H9 (cell line): ENCODE results near the gene TGIF1. TPM values are rescaled to one million over a fixed set of nuclear protein-coding genes. Genes with fewer than 3 reads are reported as not detected.

Experiments used
- DNase-seq: peaks from one replicate; pipeline ENCODE4 v3.0.0-alpha.2; 2017
- H2AFZ ChIP-seq: one replicate; pipeline ENCODE4 v1.6.1; 2013; ENCODE audit warnings: mild to moderate bottlenecking, low read length, control low read depth, moderate library complexity
- H2AK5ac ChIP-seq: 2 replicates; pipeline ENCODE4 v1.6.1; 2013; ENCODE audit warnings: low read length, control low read depth, mixed read lengths; ENCODE audit not compliant: insufficient read length
- H2BK120ac ChIP-seq: one replicate; pipeline ENCODE4 v1.6.1; 2013; ENCODE audit warnings: low read depth, mild to moderate bottlenecking, low read length, control low read depth, inconsistent platforms; ENCODE audit not compliant: poor library complexity, severe bottlenecking
- H2BK12ac ChIP-seq: 2 replicates; pipeline ENCODE4 v1.6.1; 2013; ENCODE audit warnings: low read length, control low read depth, mixed read lengths, low read depth; ENCODE audit not compliant: insufficient read length
- H2BK15ac ChIP-seq: 2 replicates; pipeline ENCODE4 v1.6.1; 2013; ENCODE audit warnings: low read depth, low read length, control low read depth
- H2BK20ac ChIP-seq: one replicate; pipeline ENCODE4 v1.6.1; 2013; ENCODE audit warnings: low read depth, mild to moderate bottlenecking, low read length, control low read depth, inconsistent platforms; ENCODE audit not compliant: poor library complexity, severe bottlenecking
- H2BK5ac ChIP-seq: 2 replicates; pipeline ENCODE4 v1.6.1; 2013; ENCODE audit warnings: low read length, control low read depth, mixed read lengths; ENCODE audit not compliant: insufficient read length
- H3K14ac ChIP-seq: 2 replicates; pipeline ENCODE4 v1.6.1; 2013; ENCODE audit warnings: low read length, control low read depth; ENCODE audit not compliant: insufficient read depth
- H3K18ac ChIP-seq: 2 replicates; pipeline ENCODE4 v1.6.1; 2013; ENCODE audit warnings: low read depth, mild to moderate bottlenecking, mixed read lengths, low read length, control low read depth; ENCODE audit not compliant: insufficient read length
- H3K23ac ChIP-seq: 2 replicates; pipeline ENCODE4 v1.6.1; 2013; ENCODE audit warnings: low read length, control low read depth, mixed read lengths, low read depth; ENCODE audit not compliant: insufficient read length
- H3K23me2 ChIP-seq: 2 replicates; pipeline ENCODE4 v1.6.1; 2013; ENCODE audit warnings: low read depth, mild to moderate bottlenecking, mixed read lengths, low read length, control low read depth; ENCODE audit not compliant: insufficient read length, poor library complexity, severe bottlenecking
- H3K27ac ChIP-seq: 2 replicates; pipeline ENCODE4 v1.5.1; 2013; ENCODE audit warnings: low read length, control low read depth, mixed read lengths, low read depth; ENCODE audit not compliant: insufficient read length
- H3K27me3 ChIP-seq: 2 replicates; pipeline ENCODE4 v1.6.1; 2013; ENCODE audit warnings: low read length, control low read depth, inconsistent platforms; ENCODE audit not compliant: insufficient read depth
- H3K4ac ChIP-seq: 2 replicates; pipeline ENCODE4 v1.6.1; 2013; ENCODE audit warnings: low read depth, mild to moderate bottlenecking, control low read depth, inconsistent platforms, low read length, moderate library complexity
- H3K4me1 ChIP-seq: 2 replicates; pipeline ENCODE4 v1.6.1; 2013; ENCODE audit warnings: low read length, control low read depth, inconsistent platforms; ENCODE audit not compliant: insufficient read depth
- H3K4me2 ChIP-seq: 2 replicates; pipeline ENCODE4 v1.6.1; 2013; ENCODE audit warnings: low read length, control low read depth, mixed read lengths; ENCODE audit not compliant: insufficient read length, insufficient read depth
- H3K56ac ChIP-seq: 2 replicates; pipeline ENCODE4 v1.6.1; 2013; ENCODE audit warnings: low read depth, mild to moderate bottlenecking, mixed read lengths, low read length, control low read depth; ENCODE audit not compliant: insufficient read length
- H3K79me1 ChIP-seq: 2 replicates; pipeline ENCODE4 v1.6.1; 2013; ENCODE audit warnings: low read depth, mild to moderate bottlenecking, moderate library complexity, low read length, control low read depth, inconsistent platforms; ENCODE audit not compliant: insufficient read depth, poor library complexity, severe bottlenecking
- H3K79me2 ChIP-seq: 2 replicates; pipeline ENCODE4 v1.6.1; 2013; ENCODE audit warnings: low read length, control low read depth, inconsistent platforms; ENCODE audit not compliant: insufficient read depth
- H3K9ac ChIP-seq: 2 replicates; pipeline ENCODE4 v1.6.1; 2013; ENCODE audit warnings: low read length, control low read depth, mixed read lengths; ENCODE audit not compliant: insufficient read length; ENCODE audit errors: extremely low read depth
- H3K9me3 ChIP-seq: one replicate; pipeline ENCODE4 v1.6.1; 2013; ENCODE audit warnings: low read depth, low read length, inconsistent platforms; ENCODE audit not compliant: control insufficient read depth
- H3T11ph ChIP-seq: one replicate; pipeline ENCODE4 v1.6.1; 2013; ENCODE audit warnings: mild to moderate bottlenecking, low read length, control low read depth, inconsistent platforms
- H4K20me1 ChIP-seq: one replicate; pipeline ENCODE4 v1.6.1; 2013; ENCODE audit not compliant: control insufficient read depth, insufficient read length, insufficient read depth
- H4K5ac ChIP-seq: 2 replicates; pipeline ENCODE4 v1.6.1; 2013; ENCODE audit warnings: low read depth, mild to moderate bottlenecking, mixed read lengths, low read length, control low read depth; ENCODE audit not compliant: insufficient read length
- H4K8ac ChIP-seq: replicated peaks from 2 replicates; pipeline ENCODE4 v1.6.1; 2013; ENCODE audit warnings: low read length, control low read depth, mixed read lengths, low read depth; ENCODE audit not compliant: insufficient read length
- H4K91ac ChIP-seq: 2 replicates; pipeline ENCODE4 v1.6.1; 2013; ENCODE audit warnings: low read depth, mild to moderate bottlenecking, moderate library complexity, mixed read lengths, low read length, control low read depth; ENCODE audit not compliant: insufficient read length
- H3K27ac Mint-ChIP-seq, 3 experiments: 2 replicates in 2 of 3; 3 replicates in 1 of 3; pipeline ENCODE4 v1.8.0; 2020 to 2021; ENCODE audit warnings: mixed read lengths in 3 of 3, mild to moderate bottlenecking in 1 of 3, moderate library complexity in 1 of 3
- H3K27me3 Mint-ChIP-seq: 2 replicates; pipeline ENCODE4 v1.8.0; 2021; ENCODE audit warnings: low read depth, mild to moderate bottlenecking, moderate library complexity, mixed read lengths
- H3K36me3 Mint-ChIP-seq, 3 experiments: 2 replicates in 2 of 3; 3 replicates in 1 of 3; pipeline ENCODE4 v1.8.0; 2020 to 2021; ENCODE audit warnings: low read depth in 3 of 3, mixed read lengths in 3 of 3; ENCODE audit not compliant: insufficient read depth in 1 of 3
- H3K4me1 Mint-ChIP-seq, 2 experiments: 2 replicates each; pipeline ENCODE4 v1.8.0; 2020; ENCODE audit warnings: mixed read lengths in 2 of 2
- H3K4me3 Mint-ChIP-seq, 2 experiments: 2 replicates in 1 of 2; 3 replicates in 1 of 2; pipeline ENCODE4 v1.8.0; 2020 to 2021; ENCODE audit warnings: mild to moderate bottlenecking in 2 of 2, mixed read lengths in 2 of 2, moderate library complexity in 1 of 2
- H3K9me3 Mint-ChIP-seq, 2 experiments: 2 replicates in 1 of 2; 3 replicates in 1 of 2; pipeline ENCODE4 v1.8.0; 2020; ENCODE audit warnings: mild to moderate bottlenecking in 2 of 2, mixed read lengths in 2 of 2, moderate library complexity in 1 of 2
- CTCF ChIP-seq: fragments of 200-600 bp; sonication (generic); conservative IDR thresholded peaks from 3 replicates; pipeline ENCODE4 v1.8.0; 2021; ENCODE audit warnings: antibody characterized with exemption, mild to moderate bottlenecking
- WGBS: extraction: QIAGEN DNeasy Blood & Tissue Kit; methylation state at CpG from one replicate; pipeline ENCODE4 v1.1.7; 2013; ENCODE audit warnings: missing lambda C conversion rate, low lambda C conversion rate, mixed read lengths; ENCODE audit not compliant: insufficient read length; ENCODE audit errors: extremely low coverage; 5-methylcytosine and 5-hydroxymethylcytosine counted together
- total RNA-seq: library from RNA; stranded (reverse); gene quantifications from 2 replicates; pipeline ENCODE4 v1.2.1, GENCODE V29; 2021

Gene TGIF1
- total RNA-seq, 1 experiment from 2014 or later: 261 TPM

GRCh38 chr18:3468833-3469232 is 18.9 kb downstream of the TGIF1 start:
- no peaks in the 10 kb centered on the region for H3K23me2 ChIP-seq
- H3K4me3 Mint-ChIP-seq: no peak overlapping the region

More at GRCh38 chr18:3468833-3469232, 18.9 kb downstream of the TGIF1 start:
- no peak overlapping the region for H3K56ac ChIP-seq
- WGBS: no CpG with 5 or more reads among the region's 8 CpGs
- no peak overlapping the region for H3K18ac ChIP-seq
- no peak overlapping the region for H2BK120ac ChIP-seq
- H2AFZ ChIP-seq: no peak overlapping the region
- H3K79me1 ChIP-seq: no peaks in the 10 kb centered on the region
- no peak overlapping the region for H2BK12ac ChIP-seq
- no peak overlapping the region for H2AK5ac ChIP-seq
- no peak overlapping the region for H4K91ac ChIP-seq
- no peaks in the 10 kb centered on the region for H3K79me2 ChIP-seq
- Mint-ChIP-seq H3K4me1 (peaks cover 30 to 33% of the 10 kb centered on the region in 2 experiments), H3K9me3 (peaks cover 0 to 3% of the 10 kb centered on the region in 2 experiments; a peak in 1 of 5 replicates), H3K36me3 (peaks cover 1 to 4% (median 2%) of the 10 kb centered on the region in 3 experiments; a peak in 6 of 7 replicates), H3K27ac (peak overlapping the region in 1 of 3 experiments; percentile 45; a peak in 2 of 7 replicates), H3K27me3 (peaks cover 1% of the 10 kb centered on the region; the same call in 1 of the 2 replicates)
- TF ChIP-seq CTCF: no peak
- no peaks in the 10 kb centered on the region for H3K9me3 ChIP-seq
- H2BK5ac ChIP-seq: no peak overlapping the region
- no peak overlapping the region for H2BK15ac ChIP-seq
- H3K4me1 ChIP-seq: peaks cover 9% of the 10 kb centered on the region
- H2BK20ac ChIP-seq: no peak overlapping the region
- H4K20me1 ChIP-seq: no peaks in the 10 kb centered on the region
- no peak overlapping the region for H4K8ac ChIP-seq
- H4K5ac ChIP-seq: no peak overlapping the region
- H3K27ac ChIP-seq: no peak overlapping the region
- H3K14ac ChIP-seq: no peak overlapping the region
- no peak overlapping the region for H3K4ac ChIP-seq
- no peak for DNase-seq
- no peaks in the 10 kb centered on the region for H3K27me3 ChIP-seq
- no peak overlapping the region for H3K4me2 ChIP-seq
- no peak overlapping the region for H3K9ac ChIP-seq
- no peak overlapping the region for H3T11ph ChIP-seq
- H3K23ac ChIP-seq: no peak overlapping the region
